NT2/D1 (cell line): ENCODE results near the gene ARID4B.
A peak's percentile ranks its signal among the peaks of the same experiment; 100 is the strongest.
"Not testable (repeated sequence)": the region's sequence is repeated elsewhere in the genome, so short reads cannot be mapped to it uniquely, and the experiment has no call there.

ENCODE experiments used
- DNase-seq: peaks from one replicate; pipeline ENCODE4 v3.0.0-alpha.2; 2011; ENCODE audit warnings: low read depth, low spot score
- H3K27me3 ChIP-seq: 2 replicates; pipeline ENCODE4 v1.6.0; 2011; ENCODE audit warnings: mild to moderate bottlenecking; ENCODE audit not compliant: insufficient read length, insufficient read depth
- H3K36me3 ChIP-seq: 2 replicates; pipeline ENCODE4 v1.6.1; 2011; ENCODE audit warnings: mild to moderate bottlenecking, low read length, mixed read lengths; ENCODE audit not compliant: insufficient read depth, insufficient read length
- H3K4me1 ChIP-seq: 2 replicates; pipeline ENCODE4 v1.5.1; 2011; ENCODE audit not compliant: insufficient read depth, insufficient read length
- H3K4me3 ChIP-seq: 2 replicates; pipeline ENCODE4 v1.5.1; 2011; ENCODE audit warnings: low read depth; ENCODE audit not compliant: insufficient read length
- H3K9ac ChIP-seq: 2 replicates; pipeline ENCODE4 v1.6.0; 2011; ENCODE audit warnings: low read depth; ENCODE audit not compliant: insufficient read length
- H3K9me3 ChIP-seq: 2 replicates; pipeline ENCODE4 v1.5.1; 2011; ENCODE audit warnings: mild to moderate bottlenecking, low read length; ENCODE audit not compliant: insufficient read depth
- SUZ12 ChIP-seq: IDR thresholded peaks from 2 replicates; pipeline ENCODE4 v1.6.1; 2011; ENCODE audit not compliant: insufficient read length, insufficient read depth; ENCODE audit errors: extremely low read depth
- YY1 ChIP-seq: IDR thresholded peaks from 2 replicates; pipeline ENCODE4 v1.6.1; 2011; ENCODE audit not compliant: insufficient read length, insufficient read depth
- ZNF274 ChIP-seq: IDR thresholded peaks from 2 replicates; pipeline ENCODE4 v1.6.1; 2011; ENCODE audit warnings: mild to moderate bottlenecking, low read depth, low read length

ARID4B gene

DNA sequence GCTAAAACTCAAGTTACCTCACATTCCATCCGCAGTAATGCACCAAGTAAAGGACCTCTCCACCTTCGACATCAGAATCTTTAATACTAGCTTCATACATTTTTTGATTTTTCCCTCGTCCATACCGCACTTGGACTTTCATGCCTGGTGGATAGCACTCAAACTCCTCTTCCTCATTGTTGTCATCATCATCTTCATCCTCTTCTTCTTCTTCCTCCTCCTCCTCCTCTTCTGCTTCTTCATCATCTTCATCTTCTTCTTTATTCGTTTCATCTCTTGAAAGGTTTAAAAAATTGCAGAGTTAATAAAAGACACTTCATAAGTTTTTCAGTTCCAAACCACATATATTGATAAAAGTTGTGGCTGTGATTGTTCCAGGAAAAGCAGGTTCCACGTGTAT, 114.2 kb downstream of the ARID4B start:
- Histone ChIP-seq H3K27me3 (no peaks in the 10 kb centered on the region), H3K36me3 (peaks cover 44% of the 10 kb centered on the region), H3K9ac (no peak overlapping the region), H3K9me3 (no peaks in the 10 kb centered on the region), H3K4me1 (no peaks in the 10 kb centered on the region), H3K4me3 (no peak overlapping the region)
- no peak for DNase-seq
- TF ChIP-seq YY1 (no peak), ZNF274 (no peak), SUZ12 (no peak)

DNA sequence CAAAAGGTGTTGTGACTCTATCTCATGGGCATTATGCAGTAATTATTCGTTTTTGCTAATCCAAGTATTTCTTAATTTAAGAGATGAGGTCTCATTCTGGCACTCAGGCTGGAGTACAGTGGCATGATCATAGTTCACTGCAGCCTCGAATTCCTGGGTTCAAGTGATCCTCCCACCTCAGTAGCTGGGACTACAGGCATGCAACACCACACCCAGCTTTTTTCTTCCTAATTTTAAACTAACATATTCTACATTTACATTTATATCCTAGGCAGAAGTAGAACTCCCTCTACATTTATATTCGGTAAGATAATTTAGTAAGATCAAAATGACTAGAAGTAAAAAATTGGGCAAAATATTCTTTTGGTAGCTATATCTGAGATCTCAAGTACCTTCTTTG, 116.5 kb downstream of the ARID4B start:
- Histone ChIP-seq H3K4me3 (no peak overlapping the region), H3K36me3 (peaks cover 44% of the 10 kb centered on the region), H3K9me3 (no peaks in the 10 kb centered on the region), H3K9ac (no peak overlapping the region), H3K4me1 (no peaks in the 10 kb centered on the region), H3K27me3 (no peaks in the 10 kb centered on the region)
- TF ChIP-seq ZNF274, result no peak
- no peak for TF ChIP-seq YY1
- TF ChIP-seq SUZ12, result no peak
- DNase-seq, result no peak

DNA sequence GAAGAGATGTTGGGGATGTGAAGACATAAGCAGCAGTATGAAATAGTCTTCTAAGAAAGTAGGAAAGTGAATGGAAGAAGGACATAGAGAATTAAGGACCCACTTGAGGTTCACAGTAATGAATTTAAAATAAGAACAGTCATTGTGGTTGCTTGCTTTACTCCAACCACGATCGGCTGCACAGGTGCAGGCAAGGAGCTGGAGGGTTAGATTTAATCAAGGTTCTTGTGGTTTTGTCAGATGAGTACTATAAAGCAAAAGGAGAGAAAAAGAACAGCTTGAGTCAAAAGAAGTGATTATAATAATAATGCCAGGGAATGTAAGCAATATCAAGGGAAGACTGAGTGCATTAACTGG, 120.8 kb downstream of the ARID4B start:
- Histone ChIP-seq H3K9me3 (no peaks in the 10 kb centered on the region), H3K27me3 (no peaks in the 10 kb centered on the region), H3K4me1 (no peaks in the 10 kb centered on the region), H3K9ac (no peak overlapping the region), H3K4me3 (no peak overlapping the region), H3K36me3 (peaks cover 22% of the 10 kb centered on the region)
- no peak for TF ChIP-seq YY1
- no peak for TF ChIP-seq SUZ12
- no peak for TF ChIP-seq ZNF274
- DNase-seq, result no peak

DNA sequence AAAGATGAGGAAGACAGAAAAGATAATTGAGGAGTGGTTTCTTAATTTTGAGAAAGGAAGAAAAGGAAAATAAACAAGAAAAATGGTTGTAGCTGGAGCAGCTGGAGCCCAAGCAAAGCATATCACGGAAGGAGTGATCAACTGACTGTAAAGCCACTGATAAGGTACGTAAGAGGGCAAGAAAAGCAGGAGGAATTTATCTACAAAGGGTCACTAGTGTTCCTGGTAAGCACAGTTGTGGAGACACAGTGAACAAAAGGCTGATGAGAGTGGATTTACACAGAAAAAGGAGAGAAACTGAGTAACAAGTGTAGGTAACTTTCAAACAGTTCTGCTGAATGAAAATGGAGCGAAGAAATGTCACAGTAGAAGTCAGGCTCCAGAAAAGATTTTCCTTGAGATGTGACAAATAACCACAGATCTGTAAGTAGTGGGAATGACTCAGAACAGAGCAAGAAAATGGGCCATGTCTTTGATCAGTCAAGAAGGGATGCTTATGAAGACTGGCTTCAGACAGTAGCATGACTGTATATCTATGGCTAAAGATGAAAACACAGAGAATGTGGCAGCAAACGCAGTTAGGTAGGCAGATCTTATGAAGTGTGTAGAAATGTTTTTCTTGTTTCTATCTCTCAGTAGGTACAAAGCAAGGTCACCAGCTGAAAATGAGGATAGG, 121.3 kb downstream of the ARID4B start:
- no peak for DNase-seq
- no peaks in the 10 kb centered on the region for H3K9me3 ChIP-seq
- H3K9ac ChIP-seq, result no peak overlapping the region
- no peaks in the 10 kb centered on the region for H3K27me3 ChIP-seq
- TF ChIP-seq SUZ12, result no peak
- no peak for TF ChIP-seq ZNF274
- TF ChIP-seq YY1, result no peak
- no peaks in the 10 kb centered on the region for H3K4me1 ChIP-seq
- no peak overlapping the region for H3K4me3 ChIP-seq
- peaks cover 17% of the 10 kb centered on the region for H3K36me3 ChIP-seq

DNA sequence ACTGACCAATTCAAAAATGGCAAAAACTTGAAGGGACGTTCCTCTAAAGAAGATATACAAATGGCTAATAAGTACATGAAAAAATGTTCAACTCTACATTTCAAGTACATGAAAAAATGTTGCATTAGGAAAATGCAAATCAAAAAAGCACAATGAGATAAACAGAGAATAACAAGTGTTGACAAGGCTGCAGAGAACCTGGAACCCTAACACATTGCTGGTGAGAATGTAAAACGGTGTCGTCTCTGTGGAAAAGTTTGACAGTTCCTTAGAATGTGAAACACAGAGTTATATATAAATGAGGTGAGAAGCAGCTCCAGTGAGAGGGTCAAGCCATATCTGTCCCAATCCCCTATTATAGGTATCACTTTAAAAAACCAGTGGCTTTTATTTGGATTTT, 122.3 kb downstream of the ARID4B start:
- no peaks in the 10 kb centered on the region for H3K9me3 ChIP-seq
- H3K27me3 ChIP-seq, result no peaks in the 10 kb centered on the region
- H3K36me3 ChIP-seq, result peaks cover 16% of the 10 kb centered on the region
- H3K9ac ChIP-seq, result no peak overlapping the region
- no peaks in the 10 kb centered on the region for H3K4me1 ChIP-seq
- no peak overlapping the region for H3K4me3 ChIP-seq
- DNase-seq, result no peak
- no peak for TF ChIP-seq YY1
- TF ChIP-seq SUZ12, result no peak
- no peak for TF ChIP-seq ZNF274

DNA sequence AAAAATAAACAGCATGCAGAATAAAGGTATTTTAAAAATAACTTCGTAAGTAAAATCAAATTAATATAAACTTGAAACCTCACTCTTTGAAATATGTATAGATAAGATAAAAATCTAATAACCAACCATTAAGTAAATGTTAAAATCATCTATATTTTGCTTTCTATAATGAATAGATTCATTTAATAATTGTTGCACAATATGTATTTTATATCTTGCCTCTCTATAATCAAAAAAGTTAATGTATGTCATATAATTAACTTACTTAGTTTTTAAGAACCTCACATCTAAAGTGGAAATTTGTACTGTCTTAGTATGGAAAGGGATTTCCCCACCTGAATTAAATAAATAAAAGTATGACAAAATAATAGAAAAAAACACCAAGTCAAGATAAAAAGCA, 124.6 kb downstream of the ARID4B start:
- H3K4me1 ChIP-seq, result no peaks in the 10 kb centered on the region
- H3K27me3 ChIP-seq, result no peaks in the 10 kb centered on the region
- no peak for DNase-seq
- TF ChIP-seq SUZ12 (no peak), ZNF274 (no peak), YY1 (no peak)
- H3K36me3 ChIP-seq, result peaks cover 6% of the 10 kb centered on the region
- no peaks in the 10 kb centered on the region for H3K9me3 ChIP-seq
- no peak overlapping the region for H3K4me3 ChIP-seq
- no peak overlapping the region for H3K9ac ChIP-seq

DNA sequence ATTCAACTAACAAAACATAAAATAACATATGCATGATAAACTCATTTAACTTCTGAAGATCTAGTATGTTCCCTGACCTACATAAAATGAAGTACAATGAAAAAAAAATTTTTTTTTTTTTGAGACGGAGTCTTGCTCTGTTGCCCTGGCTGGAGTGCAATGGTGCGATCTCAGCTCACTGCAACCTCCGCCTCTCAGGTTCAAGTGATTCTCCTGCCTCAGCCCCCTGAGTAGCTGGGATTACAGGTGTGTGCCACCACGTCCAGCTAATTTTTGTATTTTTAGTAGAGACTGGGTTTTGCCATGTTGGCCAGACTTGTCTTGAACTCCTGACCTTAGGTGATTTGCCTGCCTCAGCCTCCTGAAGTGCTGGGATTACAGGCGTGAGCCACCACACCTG, 125.5 kb downstream of the ARID4B start:
- H3K27me3 ChIP-seq, H3K9me3 ChIP-seq, H3K4me3 ChIP-seq, H3K4me1 ChIP-seq, DNase-seq, H3K36me3 ChIP-seq, H3K9ac ChIP-seq: not testable (repeated sequence)

DNA sequence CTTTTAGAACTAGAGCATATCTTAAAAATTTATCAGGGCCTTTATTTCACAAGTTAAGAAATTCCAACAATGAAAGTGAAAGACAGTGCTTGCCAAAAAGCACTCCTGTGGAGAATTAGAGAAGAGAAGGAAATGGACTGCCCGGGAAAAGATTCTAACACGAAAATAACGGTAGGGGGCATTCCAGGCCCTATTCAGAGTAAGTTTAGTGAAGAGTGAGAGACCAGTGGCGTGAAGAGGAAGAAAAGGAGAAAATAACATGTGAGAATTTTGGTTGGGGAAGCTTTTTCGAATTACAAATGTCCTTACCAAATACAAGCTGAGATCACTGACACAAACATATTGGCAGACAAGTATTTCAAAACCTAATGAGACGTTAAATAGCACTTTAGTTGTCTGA, 128.5 kb downstream of the ARID4B start:
- Histone ChIP-seq H3K36me3 (peaks cover 19% of the 10 kb centered on the region), H3K27me3 (no peaks in the 10 kb centered on the region), H3K4me1 (no peaks in the 10 kb centered on the region), H3K9me3 (no peaks in the 10 kb centered on the region), H3K4me3 (no peak overlapping the region), H3K9ac (no peak overlapping the region)
- DNase-seq, result peak; percentile 89
- TF ChIP-seq YY1, result no peak
- no peak for TF ChIP-seq ZNF274
- TF ChIP-seq SUZ12, result no peak
